Mucosa of rectum (tissue), 2 donors: Measurements from ENCODE around the gene BRAP.
A peak's percentile ranks its signal among the peaks of the same experiment; 100 is the strongest.
"Not testable (repeated sequence)": the region's sequence is repeated elsewhere in the genome, so short reads cannot be mapped to it uniquely, and the experiment has no call there.

ENCODE experiments used
- H3K27ac ChIP-seq, 2 donors: one replicate each; pipeline ENCODE4 v1.7.0; 2013; ENCODE audit warnings: inconsistent platforms in 2 of 2, low read depth in 2 of 2, low read length in 2 of 2
- H3K27me3 ChIP-seq, 2 donors: one replicate each; pipeline ENCODE4 v1.7.0; 2013; ENCODE audit warnings: low read length in 2 of 2; ENCODE audit not compliant: control insufficient read depth in 2 of 2, insufficient read depth in 2 of 2
- H3K36me3 ChIP-seq, 2 donors: one replicate each; pipeline ENCODE4 v1.7.0; 2013; ENCODE audit warnings: low read length in 2 of 2; ENCODE audit not compliant: control insufficient read depth in 2 of 2, insufficient read depth in 2 of 2
- H3K4me1 ChIP-seq, 2 donors: one replicate each; pipeline ENCODE4 v1.7.0; 2013; ENCODE audit warnings: low read length in 2 of 2, mild to moderate bottlenecking in 1 of 2; ENCODE audit not compliant: control insufficient read depth in 2 of 2, insufficient read depth in 2 of 2
- H3K4me3 ChIP-seq, 2 donors: one replicate each; pipeline ENCODE4 v1.7.0; 2013; ENCODE audit warnings: low read length in 2 of 2
- H3K9ac ChIP-seq, 2 donors: one replicate each; pipeline ENCODE4 v1.7.0; 2013; ENCODE audit warnings: low read length in 2 of 2, low read depth in 1 of 2, mild to moderate bottlenecking in 1 of 2
- H3K9me3 ChIP-seq, 2 donors: one replicate each; pipeline ENCODE4 v1.7.0; 2013; ENCODE audit warnings: low read length in 2 of 2; ENCODE audit not compliant: control insufficient read depth in 2 of 2
- donor health status: healthy.
- donor health status: Normal muscosa, but diverticular disease.

BRAP gene

GRCh38 chr12:111624540-111624939 is 61.2 kb downstream of the BRAP start:
- no peak overlapping the region for H3K27ac ChIP-seq
- no peak overlapping the region for H3K9ac ChIP-seq
- no peaks in the 10 kb centered on the region for H3K9me3 ChIP-seq
- no peaks in the 10 kb centered on the region for H3K4me1 ChIP-seq
- no peaks in the 10 kb centered on the region for H3K36me3 ChIP-seq
- no peaks in the 10 kb centered on the region for H3K27me3 ChIP-seq
- H3K4me3 ChIP-seq = no peak overlapping the region

- H3K4me1 ChIP-seq, H3K9ac ChIP-seq, H3K4me3 ChIP-seq, H3K27me3 ChIP-seq, H3K27ac ChIP-seq, H3K36me3 ChIP-seq, H3K9me3 ChIP-seq: not testable (repeated sequence)
Measured at GRCh38 chr12:111617841-111618240, 67.9 kb downstream of the BRAP start.

- Histone ChIP-seq H3K27me3 (no peaks in the 10 kb centered on the region), H3K27ac (no peak overlapping the region), H3K9ac (no peak overlapping the region), H3K4me3 (no peak overlapping the region), H3K9me3 (no peaks in the 10 kb centered on the region), H3K4me1 (peaks cover 0 to 3% of the 10 kb centered on the region in 2 donors), H3K36me3 (no peaks in the 10 kb centered on the region)
Measured at GRCh38 chr12:111616177-111616623, 69.6 kb downstream of the BRAP start.

GRCh38 chr12:111607239-111607638 is 78.5 kb downstream of the BRAP start:
- no peaks in the 10 kb centered on the region for H3K9me3 ChIP-seq

GRCh38 chr12:111606767-111607230 is 79.0 kb downstream of the BRAP start:
- Histone ChIP-seq H3K36me3 (no peaks in the 10 kb centered on the region), H3K9ac (no peak overlapping the region), H3K27ac (no peak overlapping the region), H3K27me3 (no peaks in the 10 kb centered on the region), H3K9me3 (no peaks in the 10 kb centered on the region), H3K4me1 (no peaks in the 10 kb centered on the region), H3K4me3 (no peak overlapping the region)

More at GRCh38 chr12:111607239-111607638, 78.5 kb downstream of the BRAP start:
- Histone ChIP-seq H3K27me3 (no peaks in the 10 kb centered on the region), H3K36me3 (no peaks in the 10 kb centered on the region), H3K9ac (no peak overlapping the region), H3K4me1 (no peaks in the 10 kb centered on the region), H3K4me3 (no peak overlapping the region), H3K27ac (no peak overlapping the region)

GRCh38 chr12:111605911-111606766 is 79.6 kb downstream of the BRAP start:
- Histone ChIP-seq H3K4me1 (no peaks in the 10 kb centered on the region), H3K4me3 (no peak overlapping the region), H3K9me3 (no peaks in the 10 kb centered on the region), H3K27me3 (no peaks in the 10 kb centered on the region), H3K27ac (no peak overlapping the region), H3K9ac (no peak overlapping the region), H3K36me3 (no peaks in the 10 kb centered on the region)

- not testable (repeated sequence) for H3K4me3 ChIP-seq, H3K27ac ChIP-seq, H3K4me1 ChIP-seq, H3K27me3 ChIP-seq, H3K9ac ChIP-seq, H3K9me3 ChIP-seq, H3K36me3 ChIP-seq
Measured at GRCh38 chr12:111602857-111603256, 82.9 kb downstream of the BRAP start.

- H3K36me3 ChIP-seq = no peaks in the 10 kb centered on the region
- H3K9ac ChIP-seq = no peak overlapping the region
- no peak overlapping the region for H3K27ac ChIP-seq
- peaks cover under 1 to 8% of the 10 kb centered on the region in 2 donors for H3K4me1 ChIP-seq
- no peaks in the 10 kb centered on the region for H3K27me3 ChIP-seq
- H3K9me3 ChIP-seq = no peaks in the 10 kb centered on the region
- no peak overlapping the region for H3K4me3 ChIP-seq
Measured at GRCh38 chr12:111602348-111602747, 83.4 kb downstream of the BRAP start.

GRCh38 chr12:111600986-111601385 is 84.8 kb downstream of the BRAP start:
- H3K4me1 ChIP-seq = peaks cover 8 to 11% of the 10 kb centered on the region in 2 donors
- H3K9me3 ChIP-seq, H3K9ac ChIP-seq, H3K27ac ChIP-seq, H3K4me3 ChIP-seq, H3K27me3 ChIP-seq, H3K36me3 ChIP-seq: not testable (repeated sequence)

GRCh38 chr12:111600205-111600642 is 85.5 kb downstream of the BRAP start:
- peak overlapping the region; percentile 84 to 89 for H3K9ac ChIP-seq
- peak overlapping the region; percentile 91 for H3K4me3 ChIP-seq
- H3K27me3 ChIP-seq = no peaks in the 10 kb centered on the region
- H3K4me1 ChIP-seq = peaks cover 8 to 11% of the 10 kb centered on the region in 2 donors
- H3K27ac ChIP-seq = peak overlapping the region; percentile 89 to 92
- H3K36me3 ChIP-seq = no peaks in the 10 kb centered on the region
- H3K9me3 ChIP-seq = no peaks in the 10 kb centered on the region
